Activated CD4-positive, CD25-positive, alpha-beta regulatory T cell treated with anti-CD3 and anti-CD28 coated beads, Interleukin-2, amount 50 U/mL, for 16 hours (primary cell): ENCODE results near the gene GNL3L.
"Not testable (repeated sequence)": the region's sequence is repeated elsewhere in the genome, so short reads cannot be mapped to it uniquely, and the experiment has no call there.

Source experiments
- DNase-seq: peaks from one replicate; pipeline ENCODE4 v3.0.0-alpha.2; 2020; ENCODE audit warnings: low read depth, low spot score

GNL3L gene

GRCh38 chrX:54555006-54555405 lies 25.0 kb downstream of the GNL3L start:
- DNase-seq, result not testable (repeated sequence)

- DNase-seq, result no peak
These were observed 30.4 kb downstream of the GNL3L start for GRCh38 chrX:54560411-54560810.

- DNase-seq, result no peak
These were observed 31.6 kb downstream of the GNL3L start for GRCh38 chrX:54561622-54562021.

- no peak for DNase-seq
These were observed 34.9 kb downstream of the GNL3L start for GRCh38 chrX:54564936-54565335.

- DNase-seq, result no peak
These were observed 40.3 kb downstream of the GNL3L start for GRCh38 chrX:54570332-54570731.

- not testable (repeated sequence) for DNase-seq
These were observed 42.6 kb downstream of the GNL3L start for GRCh38 chrX:54572641-54573040.

- DNase-seq, result no peak
These were observed 67.7 kb downstream of the GNL3L start for GRCh38 chrX:54597728-54598127.

- DNase-seq, result no peak
These were observed 72.5 kb downstream of the GNL3L start for GRCh38 chrX:54602563-54602962.
